Liver (tissue), 9 donors: ENCODE measurements around the gene PDX1. TPM values are rescaled to one million over a fixed set of nuclear protein-coding genes. Genes with fewer than 3 reads are reported as not detected.

Source experiments
- DNase-seq: peaks from one replicate; pipeline ENCODE4 v3.0.0-alpha.2; 2017; ENCODE audit warnings: low spot score
- H3K27ac ChIP-seq, 2 donors: one replicate each; pipeline ENCODE4 v1.7.0; 2013; ENCODE audit warnings: inconsistent platforms in 2 of 2, low read length in 2 of 2, control low read depth in 1 of 2, low read depth in 1 of 2, mild to moderate bottlenecking in 1 of 2
- H3K27me3 ChIP-seq, 4 donors: one replicate each; pipeline versions ENCODE4 v1.6.1 to v1.7.0; 2013; ENCODE audit warnings: low read length in 3 of 4, inconsistent platforms in 1 of 4, mild to moderate bottlenecking in 1 of 4, moderate library complexity in 1 of 4; ENCODE audit not compliant: control insufficient read depth in 4 of 4, insufficient read depth in 4 of 4
- H3K36me3 ChIP-seq, 4 donors: one replicate each; pipeline versions ENCODE4 v1.6.1 to v1.7.0; 2013; ENCODE audit warnings: low read length in 3 of 4, mild to moderate bottlenecking in 3 of 4, low read depth in 1 of 4, moderate library complexity in 1 of 4; ENCODE audit not compliant: control insufficient read depth in 4 of 4, insufficient read depth in 3 of 4
- H3K4me1 ChIP-seq, 4 donors: one replicate each; pipeline versions ENCODE4 v1.6.1 to v1.7.0; 2013; ENCODE audit warnings: low read length in 3 of 4, mild to moderate bottlenecking in 3 of 4, moderate library complexity in 1 of 4; ENCODE audit not compliant: control insufficient read depth in 4 of 4, insufficient read depth in 4 of 4
- H3K4me3 ChIP-seq, 3 donors: one replicate each; pipeline versions ENCODE4 v1.6.1 to v1.7.0; 2013; ENCODE audit warnings: low read length in 3 of 3, control low read depth in 1 of 3, low read depth in 1 of 3, mild to moderate bottlenecking in 1 of 3
- H3K9ac ChIP-seq, 2 donors: one replicate each; pipeline ENCODE4 v1.7.0; 2013; ENCODE audit warnings: low read length in 2 of 2, mild to moderate bottlenecking in 2 of 2, moderate library complexity in 2 of 2, control low read depth in 1 of 2, low read depth in 1 of 2
- H3K9me3 ChIP-seq, 4 donors: one replicate each; pipeline versions ENCODE4 v1.6.1 to v1.7.0; 2013; ENCODE audit warnings: low read length in 3 of 4; ENCODE audit not compliant: control insufficient read depth in 4 of 4
- EGR1 ChIP-seq, 2 donors: IDR thresholded peaks; 2 replicates each; pipeline ENCODE4 v1.6.1; 2016 to 2018; ENCODE audit warnings: antibody characterized with exemption in 2 of 2, low read depth in 2 of 2
- FOXA1 ChIP-seq: IDR thresholded peaks from 2 replicates; pipeline ENCODE4 v1.6.1; 2016; ENCODE audit warnings: antibody characterized with exemption
- FOXA2 ChIP-seq: IDR thresholded peaks from 2 replicates; pipeline ENCODE4 v1.6.1; 2016; ENCODE audit warnings: antibody characterized with exemption
- GABPA ChIP-seq, 2 donors: IDR thresholded peaks in 1 of 2; conservative IDR thresholded peaks in 1 of 2; 2 replicates each; pipeline ENCODE4 v1.6.1; 2016; ENCODE audit warnings: antibody characterized with exemption in 2 of 2, mild to moderate bottlenecking in 1 of 2, moderate library complexity in 1 of 2
- HNF4A ChIP-seq, 2 donors: conservative IDR thresholded peaks; 2 replicates each; pipeline ENCODE4 v1.6.1; 2016; ENCODE audit warnings: antibody characterized with exemption in 2 of 2, mild to moderate bottlenecking in 2 of 2
- HNF4G ChIP-seq: IDR thresholded peaks from 2 replicates; pipeline ENCODE4 v1.6.1; 2016; ENCODE audit warnings: antibody characterized with exemption
- JUND ChIP-seq, 2 donors: IDR thresholded peaks; 2 replicates each; pipeline ENCODE4 v1.6.1; 2016; ENCODE audit warnings: antibody characterized with exemption in 2 of 2
- NR2F2 ChIP-seq: IDR thresholded peaks from 2 replicates; pipeline ENCODE4 v1.6.1; 2016; ENCODE audit warnings: antibody characterized with exemption
- RAD21 ChIP-seq, 2 donors: IDR thresholded peaks; 2 replicates each; pipeline ENCODE4 v1.6.1; 2016; ENCODE audit warnings: antibody characterized with exemption in 2 of 2, mild to moderate bottlenecking in 2 of 2
- RXRA ChIP-seq, 2 donors: IDR thresholded peaks; 2 replicates each; pipeline ENCODE4 v1.6.1; 2017 to 2018; ENCODE audit warnings: antibody characterized with exemption in 2 of 2, mild to moderate bottlenecking in 1 of 2
- SP1 ChIP-seq: IDR thresholded peaks from 2 replicates; pipeline ENCODE4 v1.6.1; 2018; ENCODE audit warnings: antibody characterized with exemption, mild to moderate bottlenecking
- TAF1 ChIP-seq: conservative IDR thresholded peaks from 2 replicates; pipeline ENCODE4 v1.6.1; 2016; ENCODE audit warnings: antibody characterized with exemption, mild to moderate bottlenecking
- YY1 ChIP-seq: IDR thresholded peaks from 2 replicates; pipeline ENCODE4 v1.6.1; 2016; ENCODE audit warnings: antibody characterized with exemption, mild to moderate bottlenecking
- WGBS: extraction: QIAGEN DNeasy Blood & Tissue Kit; methylation state at CpG from one replicate; pipeline ENCODE4 v1.1.7; 2013; 5-methylcytosine and 5-hydroxymethylcytosine counted together
- polyA plus RNA-seq, 2 donors: library from polyadenylated mRNA; stranded (reverse) in 1 of 2; unstranded in 1 of 2; fragments of 200-250 nt in 1 of 2; fragments of >200 nt in 1 of 2; fragmentation: Nextera tagmentation in 1 of 2; extraction: Ambion mirVana in 1 of 2; gene quantifications; one replicate each; pipeline versions ENCODE4 v1.2.1 to v1.2.3, GENCODE V29; 2013 to 2015
- total RNA-seq, 2 donors: library from RNA; depleted of rRNA; stranded (reverse); fragments of >200 nt; gene quantifications; one replicate each; pipeline ENCODE4 v1.2.3, GENCODE V29; 2014
- TF ChIP-seq, protein P1 (sequence below): IDR thresholded peaks from 2 replicates; pipeline ENCODE4 v1.6.1; 2016; ENCODE audit warnings: antibody characterized with exemption, mild to moderate bottlenecking
- TF ChIP-seq, protein P2 (sequence below): IDR thresholded peaks from 2 replicates; pipeline ENCODE4 v1.6.1; 2016; ENCODE audit warnings: antibody characterized with exemption
- TF ChIP-seq, protein P3 (sequence below): fragments of 150-350 bp; IDR thresholded peaks from 2 replicates; pipeline ENCODE4 v1.5.1; 2017; ENCODE audit warnings: improper control_type of control experiment, low read depth, low read length; ENCODE audit not compliant: missing input control
- TF ChIP-seq, protein P4 (sequence below): IDR thresholded peaks from 2 replicates; pipeline ENCODE4 v1.6.1; 2016; ENCODE audit warnings: antibody characterized with exemption
- TF ChIP-seq, protein P5 (sequence below): IDR thresholded peaks from 2 replicates; pipeline ENCODE4 v1.6.1; 2016; ENCODE audit warnings: antibody characterized with exemption
- donor health status: healthy.
- donor health status: healthy.
- donor health status: healthy.
- donor health status: healthy.
- donor health status: healthy.

The PDX1 gene
- total and polyA plus RNA-seq, 4 donors: 0.08 to 0.16 (median 0.10) TPM; not detected in 1

DNA sequence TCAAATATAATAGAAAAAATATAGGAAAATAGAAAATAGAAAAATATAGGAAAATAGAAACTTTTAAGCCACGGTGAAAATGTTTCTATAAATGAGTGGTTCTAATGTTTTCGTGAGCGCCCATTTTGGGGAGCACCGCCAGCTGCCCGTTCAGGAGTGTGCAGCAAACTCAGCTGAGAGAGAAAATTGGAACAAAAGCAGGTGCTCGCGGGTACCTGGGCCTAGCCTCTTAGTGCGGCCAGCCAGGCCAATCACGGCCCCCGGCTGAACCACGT, 204 bp upstream of the PDX1 start (continued):
- no peak for TF ChIP-seq JUND (IDR thresholded peaks at IDR 0.05)

DNA sequence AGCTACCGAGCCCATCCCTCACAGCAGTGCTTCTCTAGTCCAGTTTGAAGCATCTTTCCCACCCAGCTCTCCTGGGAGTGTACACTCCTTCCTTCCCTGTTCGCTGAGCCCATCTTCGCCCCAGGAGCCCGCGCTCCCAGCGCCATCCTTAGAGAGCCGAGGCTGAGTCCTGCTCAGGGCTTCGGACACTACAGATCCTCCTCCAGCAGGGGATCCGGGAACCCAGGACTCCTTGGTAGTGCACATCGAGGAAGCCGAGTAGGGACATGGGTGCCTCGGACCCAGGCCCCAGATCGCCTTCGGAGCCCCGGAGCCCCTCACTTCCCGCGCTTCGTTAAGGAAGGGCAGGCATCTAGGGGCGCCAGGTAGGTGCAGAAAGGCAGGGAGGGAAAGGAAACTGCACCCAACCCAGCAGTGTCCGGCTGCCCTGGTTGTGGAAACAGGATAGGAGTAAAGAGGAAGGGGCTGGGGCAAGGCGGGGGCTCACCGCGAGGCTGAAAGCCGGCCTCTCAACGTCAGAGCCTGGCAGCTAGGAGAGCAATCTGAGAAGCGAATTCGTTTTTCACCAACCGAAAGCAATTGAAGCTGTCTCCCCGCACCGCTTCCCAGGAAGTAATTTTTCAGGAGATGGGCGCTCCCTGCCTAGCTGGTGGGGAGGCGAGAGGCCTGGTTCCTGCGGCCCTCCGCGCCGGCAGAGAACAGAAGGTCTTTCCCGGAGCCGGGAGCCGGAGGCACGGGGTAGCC, 1.0 kb downstream of the PDX1 start:
- H3K36me3 ChIP-seq: no peaks in the 10 kb centered on the region
- no peak overlapping the region for H3K9ac ChIP-seq
- H3K27ac ChIP-seq: no peak overlapping the region
- H3K4me3 ChIP-seq: peak overlapping the region in 2 of 3 donors; percentile 58 to 59
- DNase-seq: no peak
- H3K27me3 ChIP-seq: peaks cover 19 to 28% (median 19%) of the 10 kb centered on the region in 4 donors
- TF ChIP-seq HNF4G (no peak), FOXA1 (no peak), EGR1 (IDR thresholded peaks at IDR 0.05; ENCODE audit: low read depth in 2 of 2) (no peak), YY1 (no peak), RAD21 (IDR thresholded peaks at IDR 0.05) (no peak), JUND (IDR thresholded peaks at IDR 0.05) (no peak), NR2F2 (no peak), SP1 (no peak), TAF1 (no peak), FOXA2 (no peak), HNF4A (conservative IDR thresholded peaks at IDR 0.05) (no peak), GABPA (IDR thresholded peaks at IDR 0.05 in 1 of 2, conservative IDR thresholded peaks at IDR 0.05 in 1 of 2) (no peak), RXRA (IDR thresholded peaks at IDR 0.05) (no peak)
- TF ChIP-seq, protein P1, sequence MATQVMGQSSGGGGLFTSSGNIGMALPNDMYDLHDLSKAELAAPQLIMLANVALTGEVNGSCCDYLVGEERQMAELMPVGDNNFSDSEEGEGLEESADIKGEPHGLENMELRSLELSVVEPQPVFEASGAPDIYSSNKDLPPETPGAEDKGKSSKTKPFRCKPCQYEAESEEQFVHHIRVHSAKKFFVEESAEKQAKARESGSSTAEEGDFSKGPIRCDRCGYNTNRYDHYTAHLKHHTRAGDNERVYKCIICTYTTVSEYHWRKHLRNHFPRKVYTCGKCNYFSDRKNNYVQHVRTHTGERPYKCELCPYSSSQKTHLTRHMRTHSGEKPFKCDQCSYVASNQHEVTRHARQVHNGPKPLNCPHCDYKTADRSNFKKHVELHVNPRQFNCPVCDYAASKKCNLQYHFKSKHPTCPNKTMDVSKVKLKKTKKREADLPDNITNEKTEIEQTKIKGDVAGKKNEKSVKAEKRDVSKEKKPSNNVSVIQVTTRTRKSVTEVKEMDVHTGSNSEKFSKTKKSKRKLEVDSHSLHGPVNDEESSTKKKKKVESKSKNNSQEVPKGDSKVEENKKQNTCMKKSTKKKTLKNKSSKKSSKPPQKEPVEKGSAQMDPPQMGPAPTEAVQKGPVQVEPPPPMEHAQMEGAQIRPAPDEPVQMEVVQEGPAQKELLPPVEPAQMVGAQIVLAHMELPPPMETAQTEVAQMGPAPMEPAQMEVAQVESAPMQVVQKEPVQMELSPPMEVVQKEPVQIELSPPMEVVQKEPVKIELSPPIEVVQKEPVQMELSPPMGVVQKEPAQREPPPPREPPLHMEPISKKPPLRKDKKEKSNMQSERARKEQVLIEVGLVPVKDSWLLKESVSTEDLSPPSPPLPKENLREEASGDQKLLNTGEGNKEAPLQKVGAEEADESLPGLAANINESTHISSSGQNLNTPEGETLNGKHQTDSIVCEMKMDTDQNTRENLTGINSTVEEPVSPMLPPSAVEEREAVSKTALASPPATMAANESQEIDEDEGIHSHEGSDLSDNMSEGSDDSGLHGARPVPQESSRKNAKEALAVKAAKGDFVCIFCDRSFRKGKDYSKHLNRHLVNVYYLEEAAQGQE: no peak
- TF ChIP-seq, protein P2, sequence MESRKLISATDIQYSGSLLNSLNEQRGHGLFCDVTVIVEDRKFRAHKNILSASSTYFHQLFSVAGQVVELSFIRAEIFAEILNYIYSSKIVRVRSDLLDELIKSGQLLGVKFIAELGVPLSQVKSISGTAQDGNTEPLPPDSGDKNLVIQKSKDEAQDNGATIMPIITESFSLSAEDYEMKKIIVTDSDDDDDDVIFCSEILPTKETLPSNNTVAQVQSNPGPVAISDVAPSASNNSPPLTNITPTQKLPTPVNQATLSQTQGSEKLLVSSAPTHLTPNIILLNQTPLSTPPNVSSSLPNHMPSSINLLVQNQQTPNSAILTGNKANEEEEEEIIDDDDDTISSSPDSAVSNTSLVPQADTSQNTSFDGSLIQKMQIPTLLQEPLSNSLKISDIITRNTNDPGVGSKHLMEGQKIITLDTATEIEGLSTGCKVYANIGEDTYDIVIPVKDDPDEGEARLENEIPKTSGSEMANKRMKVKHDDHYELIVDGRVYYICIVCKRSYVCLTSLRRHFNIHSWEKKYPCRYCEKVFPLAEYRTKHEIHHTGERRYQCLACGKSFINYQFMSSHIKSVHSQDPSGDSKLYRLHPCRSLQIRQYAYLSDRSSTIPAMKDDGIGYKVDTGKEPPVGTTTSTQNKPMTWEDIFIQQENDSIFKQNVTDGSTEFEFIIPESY: no peak
- TF ChIP-seq, protein P3, sequence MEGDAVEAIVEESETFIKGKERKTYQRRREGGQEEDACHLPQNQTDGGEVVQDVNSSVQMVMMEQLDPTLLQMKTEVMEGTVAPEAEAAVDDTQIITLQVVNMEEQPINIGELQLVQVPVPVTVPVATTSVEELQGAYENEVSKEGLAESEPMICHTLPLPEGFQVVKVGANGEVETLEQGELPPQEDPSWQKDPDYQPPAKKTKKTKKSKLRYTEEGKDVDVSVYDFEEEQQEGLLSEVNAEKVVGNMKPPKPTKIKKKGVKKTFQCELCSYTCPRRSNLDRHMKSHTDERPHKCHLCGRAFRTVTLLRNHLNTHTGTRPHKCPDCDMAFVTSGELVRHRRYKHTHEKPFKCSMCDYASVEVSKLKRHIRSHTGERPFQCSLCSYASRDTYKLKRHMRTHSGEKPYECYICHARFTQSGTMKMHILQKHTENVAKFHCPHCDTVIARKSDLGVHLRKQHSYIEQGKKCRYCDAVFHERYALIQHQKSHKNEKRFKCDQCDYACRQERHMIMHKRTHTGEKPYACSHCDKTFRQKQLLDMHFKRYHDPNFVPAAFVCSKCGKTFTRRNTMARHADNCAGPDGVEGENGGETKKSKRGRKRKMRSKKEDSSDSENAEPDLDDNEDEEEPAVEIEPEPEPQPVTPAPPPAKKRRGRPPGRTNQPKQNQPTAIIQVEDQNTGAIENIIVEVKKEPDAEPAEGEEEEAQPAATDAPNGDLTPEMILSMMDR: no peak
- TF ChIP-seq, protein P4, sequence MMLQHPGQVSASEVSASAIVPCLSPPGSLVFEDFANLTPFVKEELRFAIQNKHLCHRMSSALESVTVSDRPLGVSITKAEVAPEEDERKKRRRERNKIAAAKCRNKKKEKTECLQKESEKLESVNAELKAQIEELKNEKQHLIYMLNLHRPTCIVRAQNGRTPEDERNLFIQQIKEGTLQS: no peak
- TF ChIP-seq, protein P5, sequence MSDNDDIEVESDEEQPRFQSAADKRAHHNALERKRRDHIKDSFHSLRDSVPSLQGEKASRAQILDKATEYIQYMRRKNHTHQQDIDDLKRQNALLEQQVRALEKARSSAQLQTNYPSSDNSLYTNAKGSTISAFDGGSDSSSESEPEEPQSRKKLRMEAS: no peak
- H3K4me1 ChIP-seq: peaks cover 16 to 37% (median 29%) of the 10 kb centered on the region in 4 donors
- 2% methylated on average over 40 of the region's 40 CpGs for WGBS
- H3K9me3 ChIP-seq: no peaks in the 10 kb centered on the region
